HepG2 (cell line): ENCODE results near the gene ECE2. TPM values are rescaled to one million over a fixed set of nuclear protein-coding genes. Genes with fewer than 3 reads are reported as not detected.

Experiments used
- BHLHE40 ChIP-seq: IDR thresholded peaks from 2 replicates; pipeline ENCODE4 v1.6.1; 2011; ENCODE audit warnings: low read length, improper control_type of control experiment
- GTF3A ChIP-seq: sonication (generic); formaldehyde crosslinking; conservative IDR thresholded peaks from 2 replicates; pipeline ENCODE4 v1.4.0; 2020; ENCODE audit warnings: mild to moderate bottlenecking, missing genetic modification reagents
- GZF1 ChIP-seq: sonication (generic); formaldehyde crosslinking; IDR thresholded peaks from 2 replicates; pipeline ENCODE4 v1.5.1; 2020; ENCODE audit warnings: mild to moderate bottlenecking, missing genetic modification reagents
- HDAC6 ChIP-seq: fragments of 200-600 bp; sonication (generic); IDR thresholded peaks from 2 replicates; pipeline ENCODE4 v1.7.0; 2017; ENCODE audit warnings: mild to moderate bottlenecking, antibody characterized with exemption, low read length, low read depth
- MYC ChIP-seq: sonication (generic); formaldehyde crosslinking; IDR thresholded peaks from 2 replicates; pipeline ENCODE4 v1.9.0; 2021; ENCODE audit warnings: missing genetic modification reagents, borderline replicate concordance
- REST ChIP-seq, 2 experiments: IDR thresholded peaks; 2 replicates each; pipeline ENCODE4 v1.6.1; 2011 to 2012; ENCODE audit warnings: low read length in 2 of 2, borderline replicate concordance in 1 of 2, low read depth in 1 of 2, mild to moderate bottlenecking in 1 of 2, moderate library complexity in 1 of 2
- RFX5 ChIP-seq: IDR thresholded peaks from 2 replicates; pipeline ENCODE4 v1.6.1; 2011; ENCODE audit warnings: low read depth, low read length, improper control_type of control experiment
- SAP130 ChIP-seq: IDR thresholded peaks from 2 replicates; pipeline ENCODE4 v1.6.1; 2016; ENCODE audit warnings: low read depth
- SMC3 ChIP-seq: IDR thresholded peaks from 2 replicates; pipeline ENCODE4 v1.6.1; 2011; ENCODE audit warnings: low read length, improper control_type of control experiment
- TARDBP ChIP-seq: sonication (generic); formaldehyde crosslinking; IDR thresholded peaks from 2 replicates; pipeline ENCODE4 v1.8.0; 2022; ENCODE audit warnings: mild to moderate bottlenecking, missing genetic modification reagents
- ZNF121 ChIP-seq: sonication (generic); formaldehyde crosslinking; IDR thresholded peaks from 2 replicates; pipeline ENCODE4 v1.5.0; 2020; ENCODE audit warnings: mild to moderate bottlenecking, missing genetic modification reagents
- ZNF430 ChIP-seq: sonication (generic); formaldehyde crosslinking; IDR thresholded peaks from 2 replicates; pipeline ENCODE4 v1.9.0; 2021; ENCODE audit warnings: mild to moderate bottlenecking, missing genetic modification reagents
- ZNF432 ChIP-seq: sonication (generic); formaldehyde crosslinking; IDR thresholded peaks from 2 replicates; pipeline ENCODE4 v1.5.0; 2020; ENCODE audit warnings: missing genetic modification reagents, mild to moderate bottlenecking, borderline replicate concordance
- ZNF460 ChIP-seq: sonication (generic); formaldehyde crosslinking; IDR thresholded peaks from 2 replicates; pipeline ENCODE4 v1.5.1; 2020; ENCODE audit warnings: missing genetic modification reagents, mild to moderate bottlenecking, borderline replicate concordance
- ZNF614 ChIP-seq: IDR thresholded peaks from 2 replicates; pipeline ENCODE4 v1.6.1; 2018; ENCODE audit warnings: missing biosample characterization, missing genetic modification reagents, inconsistent platforms, borderline replicate concordance
- ZNF724P ChIP-seq: sonication (generic); formaldehyde crosslinking; IDR thresholded peaks from 2 replicates; pipeline ENCODE4 v1.8.0; 2022; ENCODE audit warnings: missing genetic modification reagents, borderline replicate concordance
- ZNF841 ChIP-seq: sonication (generic); formaldehyde crosslinking; IDR thresholded peaks from 2 replicates; pipeline ENCODE4 v1.8.1; 2023; ENCODE audit warnings: missing genetic modification reagents, borderline replicate concordance
- ZNF878 ChIP-seq: sonication (generic); formaldehyde crosslinking; IDR thresholded peaks from 2 replicates; pipeline ENCODE4 v1.8.1; 2023; ENCODE audit warnings: mild to moderate bottlenecking, missing genetic modification reagents, moderate library complexity
- ZSCAN20 ChIP-seq: sonication (generic); formaldehyde crosslinking; IDR thresholded peaks from 2 replicates; pipeline ENCODE4 v1.4.0; 2020; ENCODE audit warnings: missing genetic modification reagents, mild to moderate bottlenecking, borderline replicate concordance
- polyA plus RNA-seq, 8 experiments: library from polyadenylated mRNA; depleted of rRNA in 3 of 8; stranded (reverse) in 7 of 8; unstranded in 1 of 8; fragments of >200 nt; fragmentation: Illumina TruSeq in 4 of 8; extraction: Trizol in 4 of 8; gene quantifications; 2 replicates each; pipeline versions ENCODE4 v1.2.1 to v1.2.3, GENCODE V29; 2011 to 2016; ENCODE audit warnings: low read depth in 4 of 8, missing spikeins in 1 of 8, mixed read lengths in 1 of 8; ENCODE audit not compliant: insufficient read depth in 1 of 8
- total RNA-seq, 5 experiments: library from RNA; depleted of rRNA; stranded (reverse); fragments of >200 nt; fragmentation: Illumina TruSeq; extraction: Trizol; gene quantifications; 2 replicates each; pipeline ENCODE4 v1.2.3, GENCODE V29; 2016; ENCODE audit warnings: low read depth in 1 of 5
- TF ChIP-seq, protein P1 (sequence below): sonication (generic); formaldehyde crosslinking; IDR thresholded peaks from 2 replicates; pipeline ENCODE4 v1.5.0; 2020; ENCODE audit warnings: missing genetic modification reagents
- TF ChIP-seq, protein P2 (sequence below): sonication (generic); formaldehyde crosslinking; IDR thresholded peaks from 2 replicates; pipeline ENCODE4 v1.4.0; 2020; ENCODE audit warnings: mild to moderate bottlenecking, missing genetic modification reagents

ECE2 gene
- total and polyA plus RNA-seq, 2 of the 13 experiments (the other 11 are each of a cell fraction or from before 2014, with no cell fraction given), result not detected

GRCh38 chr3:184249412-184250166 lies 26.2 kb upstream of the ECE2 start, which contains the start of gene EEF1AKMT4 (continued):
- TF ChIP-seq, protein P1, sequence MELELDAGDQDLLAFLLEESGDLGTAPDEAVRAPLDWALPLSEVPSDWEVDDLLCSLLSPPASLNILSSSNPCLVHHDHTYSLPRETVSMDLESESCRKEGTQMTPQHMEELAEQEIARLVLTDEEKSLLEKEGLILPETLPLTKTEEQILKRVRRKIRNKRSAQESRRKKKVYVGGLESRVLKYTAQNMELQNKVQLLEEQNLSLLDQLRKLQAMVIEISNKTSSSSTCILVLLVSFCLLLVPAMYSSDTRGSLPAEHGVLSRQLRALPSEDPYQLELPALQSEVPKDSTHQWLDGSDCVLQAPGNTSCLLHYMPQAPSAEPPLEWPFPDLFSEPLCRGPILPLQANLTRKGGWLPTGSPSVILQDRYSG (CRISPR knock-in tag), result no peak
- TF ChIP-seq TARDBP (no peak), ZNF432 (CRISPR knock-in tag) (no peak), REST (IDR thresholded peaks at IDR 0.05; ENCODE audit: borderline replicate concordance in 1 of 2, low read depth in 1 of 2, low read length in 2 of 2) (peak in 1 of 2 experiments; percentile 63; a peak in 1 of 4 replicates), GZF1 (no peak), ZNF614 (CRISPR knock-in tag) (no peak), SMC3 (no peak), ZNF841 (CRISPR knock-in tag) (no peak), ZNF121 (CRISPR knock-in tag) (no peak), HDAC6 (no peak), RFX5 (peak; percentile 34; the same call in 1 of the 2 replicates), MYC (CRISPR knock-in tag) (peak; percentile 98), GTF3A (CRISPR knock-in tag) (no peak), BHLHE40 (peak; percentile 85), ZNF430 (CRISPR knock-in tag) (no peak), ZNF724P (CRISPR knock-in tag) (no peak), ZNF878 (CRISPR knock-in tag) (peak; percentile 89; the same call in 1 of the 2 replicates), ZNF460 (no peak), SAP130 (CRISPR knock-in tag) (peak; percentile 99), ZSCAN20 (CRISPR knock-in tag) (peak; percentile 40; the same call in 1 of the 2 replicates)
- TF ChIP-seq, protein P2, sequence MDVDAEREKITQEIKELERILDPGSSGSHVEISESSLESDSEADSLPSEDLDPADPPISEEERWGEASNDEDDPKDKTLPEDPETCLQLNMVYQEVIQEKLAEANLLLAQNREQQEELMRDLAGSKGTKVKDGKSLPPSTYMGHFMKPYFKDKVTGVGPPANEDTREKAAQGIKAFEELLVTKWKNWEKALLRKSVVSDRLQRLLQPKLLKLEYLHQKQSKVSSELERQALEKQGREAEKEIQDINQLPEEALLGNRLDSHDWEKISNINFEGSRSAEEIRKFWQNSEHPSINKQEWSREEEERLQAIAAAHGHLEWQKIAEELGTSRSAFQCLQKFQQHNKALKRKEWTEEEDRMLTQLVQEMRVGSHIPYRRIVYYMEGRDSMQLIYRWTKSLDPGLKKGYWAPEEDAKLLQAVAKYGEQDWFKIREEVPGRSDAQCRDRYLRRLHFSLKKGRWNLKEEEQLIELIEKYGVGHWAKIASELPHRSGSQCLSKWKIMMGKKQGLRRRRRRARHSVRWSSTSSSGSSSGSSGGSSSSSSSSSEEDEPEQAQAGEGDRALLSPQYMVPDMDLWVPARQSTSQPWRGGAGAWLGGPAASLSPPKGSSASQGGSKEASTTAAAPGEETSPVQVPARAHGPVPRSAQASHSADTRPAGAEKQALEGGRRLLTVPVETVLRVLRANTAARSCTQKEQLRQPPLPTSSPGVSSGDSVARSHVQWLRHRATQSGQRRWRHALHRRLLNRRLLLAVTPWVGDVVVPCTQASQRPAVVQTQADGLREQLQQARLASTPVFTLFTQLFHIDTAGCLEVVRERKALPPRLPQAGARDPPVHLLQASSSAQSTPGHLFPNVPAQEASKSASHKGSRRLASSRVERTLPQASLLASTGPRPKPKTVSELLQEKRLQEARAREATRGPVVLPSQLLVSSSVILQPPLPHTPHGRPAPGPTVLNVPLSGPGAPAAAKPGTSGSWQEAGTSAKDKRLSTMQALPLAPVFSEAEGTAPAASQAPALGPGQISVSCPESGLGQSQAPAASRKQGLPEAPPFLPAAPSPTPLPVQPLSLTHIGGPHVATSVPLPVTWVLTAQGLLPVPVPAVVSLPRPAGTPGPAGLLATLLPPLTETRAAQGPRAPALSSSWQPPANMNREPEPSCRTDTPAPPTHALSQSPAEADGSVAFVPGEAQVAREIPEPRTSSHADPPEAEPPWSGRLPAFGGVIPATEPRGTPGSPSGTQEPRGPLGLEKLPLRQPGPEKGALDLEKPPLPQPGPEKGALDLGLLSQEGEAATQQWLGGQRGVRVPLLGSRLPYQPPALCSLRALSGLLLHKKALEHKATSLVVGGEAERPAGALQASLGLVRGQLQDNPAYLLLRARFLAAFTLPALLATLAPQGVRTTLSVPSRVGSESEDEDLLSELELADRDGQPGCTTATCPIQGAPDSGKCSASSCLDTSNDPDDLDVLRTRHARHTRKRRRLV (CRISPR knock-in tag), result no peak
